ENCODE measurements around the gene TINAG.

Gene TINAG

DNA sequence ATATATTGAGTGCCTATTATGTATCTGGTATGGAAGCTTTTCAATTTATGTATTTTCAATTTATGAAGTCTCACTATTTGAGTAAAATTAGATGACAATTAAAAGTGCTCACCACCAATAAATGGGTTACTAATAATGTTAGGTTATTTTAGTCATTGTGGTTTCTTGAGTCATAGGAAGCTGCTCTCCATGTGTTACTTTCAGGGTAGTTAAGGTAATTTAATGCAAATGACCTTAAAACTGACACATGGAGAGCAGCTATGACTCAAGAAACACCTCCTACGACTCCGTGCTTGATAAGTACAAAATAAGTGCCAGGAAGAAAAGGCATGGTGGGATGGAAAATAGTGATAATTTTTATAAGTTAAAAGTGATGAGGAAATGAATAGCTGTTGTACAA, 16.5 kb upstream of the TINAG start:
- H3K27ac ChIP-seq, result no peak overlapping the region
- H3K36me3 ChIP-seq, result no peaks in the 10 kb centered on the region
- no peak for DNase-seq
- H3K9me3 ChIP-seq (ENCODE audit: severe bottlenecking), result no peaks in the 10 kb centered on the region
- TF ChIP-seq, protein P1, sequence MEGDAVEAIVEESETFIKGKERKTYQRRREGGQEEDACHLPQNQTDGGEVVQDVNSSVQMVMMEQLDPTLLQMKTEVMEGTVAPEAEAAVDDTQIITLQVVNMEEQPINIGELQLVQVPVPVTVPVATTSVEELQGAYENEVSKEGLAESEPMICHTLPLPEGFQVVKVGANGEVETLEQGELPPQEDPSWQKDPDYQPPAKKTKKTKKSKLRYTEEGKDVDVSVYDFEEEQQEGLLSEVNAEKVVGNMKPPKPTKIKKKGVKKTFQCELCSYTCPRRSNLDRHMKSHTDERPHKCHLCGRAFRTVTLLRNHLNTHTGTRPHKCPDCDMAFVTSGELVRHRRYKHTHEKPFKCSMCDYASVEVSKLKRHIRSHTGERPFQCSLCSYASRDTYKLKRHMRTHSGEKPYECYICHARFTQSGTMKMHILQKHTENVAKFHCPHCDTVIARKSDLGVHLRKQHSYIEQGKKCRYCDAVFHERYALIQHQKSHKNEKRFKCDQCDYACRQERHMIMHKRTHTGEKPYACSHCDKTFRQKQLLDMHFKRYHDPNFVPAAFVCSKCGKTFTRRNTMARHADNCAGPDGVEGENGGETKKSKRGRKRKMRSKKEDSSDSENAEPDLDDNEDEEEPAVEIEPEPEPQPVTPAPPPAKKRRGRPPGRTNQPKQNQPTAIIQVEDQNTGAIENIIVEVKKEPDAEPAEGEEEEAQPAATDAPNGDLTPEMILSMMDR (IDR thresholded peaks at IDR 0.05; ENCODE audit: low read depth, low read length), result no peak
- H3K4me3 ChIP-seq (ENCODE audit: low read depth, low read length), result no peak overlapping the region
- H3K27me3 ChIP-seq (ENCODE audit: insufficient read depth, low read depth, severe bottlenecking), result peaks cover 26% of the 10 kb centered on the region

DNA sequence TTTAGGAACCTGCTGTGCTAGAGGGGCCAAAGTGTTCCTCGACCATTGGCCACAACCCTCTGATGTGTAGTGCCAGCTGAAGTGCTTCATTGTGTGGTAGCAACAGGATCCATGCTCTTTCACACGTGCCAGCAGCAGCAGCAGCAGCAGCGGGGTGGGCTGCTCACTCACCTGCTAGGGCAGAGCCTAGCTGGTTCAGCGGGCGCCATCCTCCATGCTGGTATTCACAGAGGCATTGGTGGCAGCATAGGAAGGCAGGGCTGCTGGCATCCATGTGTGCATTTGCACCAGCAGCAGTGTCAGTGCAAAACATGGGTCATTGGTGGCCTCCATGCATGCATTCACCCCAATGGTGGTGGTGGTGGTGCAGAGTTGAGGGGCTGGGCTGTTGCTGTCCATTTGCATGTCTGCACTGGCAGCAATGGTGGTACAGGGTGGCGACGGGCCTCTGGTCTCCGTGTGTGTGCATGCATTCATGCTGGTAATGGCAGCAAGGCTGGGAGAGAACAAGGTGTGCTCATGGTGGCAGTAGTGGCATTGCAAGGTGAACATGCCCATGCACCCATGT, 13.2 kb upstream of the TINAG start:
- DNase-seq, result no peak
- Histone ChIP-seq H3K4me3 (ENCODE audit: low read depth, low read length) (no peak overlapping the region), H3K9me3 (ENCODE audit: severe bottlenecking) (no peaks in the 10 kb centered on the region), H3K27ac (no peak overlapping the region), H3K36me3 (no peaks in the 10 kb centered on the region), H3K27me3 (ENCODE audit: insufficient read depth, low read depth, severe bottlenecking) (peaks cover 16% of the 10 kb centered on the region)
- TF ChIP-seq, protein P1 (IDR thresholded peaks at IDR 0.05; ENCODE audit: low read depth, low read length), result no peak

DNA sequence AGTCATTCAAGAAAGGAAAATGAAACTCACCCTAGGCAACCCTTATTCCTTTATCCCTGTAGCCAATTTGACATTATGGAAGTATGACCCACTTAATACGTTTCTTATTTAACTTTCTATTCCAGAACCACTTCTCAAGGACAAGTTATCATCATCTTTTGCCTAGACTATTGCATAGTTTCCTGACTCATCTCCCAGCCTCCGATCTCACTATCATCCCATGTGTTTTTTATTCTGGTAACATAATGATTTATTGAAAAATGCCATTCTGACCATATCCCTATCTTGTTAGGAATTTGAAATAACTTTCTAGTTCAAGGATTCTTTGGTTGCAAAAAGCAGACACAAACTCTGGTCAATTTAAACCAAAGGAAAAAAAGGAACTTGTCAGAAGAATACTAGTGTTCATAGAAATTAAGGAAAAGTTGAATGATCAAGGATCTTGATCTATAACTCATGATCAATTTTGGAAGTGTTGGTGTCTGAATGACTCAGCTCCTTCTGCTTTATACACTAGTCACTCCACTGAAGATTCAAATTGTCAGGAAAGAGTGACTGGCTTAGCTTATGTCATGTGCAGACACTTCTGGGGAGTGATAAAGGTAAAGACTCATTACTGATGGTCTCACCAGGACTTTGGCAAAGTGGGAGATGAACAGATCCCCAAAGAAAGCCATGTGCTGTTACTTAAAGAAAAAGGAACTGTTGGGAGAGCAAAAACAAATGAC, 8.5 kb upstream of the TINAG start:
- H3K9me3 ChIP-seq (ENCODE audit: severe bottlenecking), result no peaks in the 10 kb centered on the region
- DNase-seq, result no peak
- H3K4me3 ChIP-seq (ENCODE audit: low read depth, low read length), result no peak overlapping the region
- H3K27ac ChIP-seq, result no peak overlapping the region
- H3K36me3 ChIP-seq, result no peaks in the 10 kb centered on the region
- TF ChIP-seq, protein P1 (IDR thresholded peaks at IDR 0.05; ENCODE audit: low read depth, low read length), result no peak
- H3K27me3 ChIP-seq (ENCODE audit: insufficient read depth, low read depth, severe bottlenecking), result peaks cover 9% of the 10 kb centered on the region

DNA sequence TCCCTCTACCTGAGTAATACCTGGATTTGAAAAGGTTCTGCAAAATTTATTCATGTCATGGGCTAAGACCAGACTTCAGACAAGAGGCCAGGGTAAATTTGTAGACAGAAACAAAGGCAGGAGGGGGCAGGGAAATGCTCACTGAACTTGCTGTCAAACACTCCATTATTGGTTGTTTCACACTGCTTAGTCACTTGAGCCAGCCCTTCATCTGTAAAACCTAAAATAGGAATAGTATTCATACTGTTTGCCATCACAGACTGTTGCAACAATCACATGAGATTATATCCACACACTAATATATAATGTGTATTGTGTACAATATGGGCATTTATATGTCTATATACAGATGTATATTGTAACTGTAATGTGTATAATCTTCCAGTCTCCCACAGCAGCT, 6.5 kb upstream of the TINAG start:
- Histone ChIP-seq H3K36me3 (no peaks in the 10 kb centered on the region), H3K9me3 (ENCODE audit: severe bottlenecking) (no peaks in the 10 kb centered on the region), H3K27me3 (ENCODE audit: insufficient read depth, low read depth, severe bottlenecking) (peaks cover 11% of the 10 kb centered on the region), H3K4me3 (ENCODE audit: low read depth, low read length) (no peak overlapping the region), H3K27ac (no peak overlapping the region)
- DNase-seq, result no peak
- TF ChIP-seq, protein P1 (IDR thresholded peaks at IDR 0.05; ENCODE audit: low read depth, low read length), result no peak

DNA sequence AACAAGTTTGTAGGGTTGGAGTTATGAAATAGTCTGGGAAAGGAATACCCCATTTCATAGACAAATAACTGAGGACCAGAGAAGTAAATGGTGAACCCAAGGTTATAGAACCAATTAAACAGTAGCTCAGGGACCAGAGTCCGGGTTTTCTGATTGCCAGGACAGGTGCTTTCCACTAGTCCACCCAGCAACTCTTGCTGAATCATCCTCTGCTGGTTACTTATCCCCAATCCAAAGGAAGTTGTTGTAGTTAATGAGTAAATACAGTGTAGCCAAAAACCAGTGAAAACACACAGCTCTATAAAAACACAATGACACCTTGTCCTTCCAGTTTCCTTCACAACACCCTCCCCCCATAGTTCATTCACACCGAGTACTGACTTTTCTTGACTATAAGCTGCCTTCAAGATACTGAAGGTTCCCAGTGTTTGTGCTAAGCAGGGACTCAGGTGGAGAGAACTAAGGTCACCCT, 766 bp upstream of the TINAG start:
- TF ChIP-seq, protein P1 (IDR thresholded peaks at IDR 0.05; ENCODE audit: low read depth, low read length), result no peak
- no peaks in the 10 kb centered on the region for H3K9me3 ChIP-seq (ENCODE audit: severe bottlenecking)
- H3K4me3 ChIP-seq (ENCODE audit: low read depth, low read length), result no peak overlapping the region
- H3K27ac ChIP-seq, result no peak overlapping the region
- DNase-seq, result no peak
- no peaks in the 10 kb centered on the region for H3K36me3 ChIP-seq
- H3K27me3 ChIP-seq (ENCODE audit: insufficient read depth, low read depth, severe bottlenecking), result peaks cover 15% of the 10 kb centered on the region

Measured in WERI-Rb-1 (cell line).